Smooth muscle cell of trachea (primary cell): ENCODE results near the gene GMNC. TPM values are rescaled to one million over a fixed set of nuclear protein-coding genes. Genes with fewer than 3 reads are reported as not detected.

Experiments
- total RNA-seq: library from RNA; depleted of rRNA; stranded (reverse); fragments of >200 nt; gene quantifications from 2 replicates; pipeline ENCODE4 v1.2.1, GENCODE V29; 2014

Gene GMNC, protein sequence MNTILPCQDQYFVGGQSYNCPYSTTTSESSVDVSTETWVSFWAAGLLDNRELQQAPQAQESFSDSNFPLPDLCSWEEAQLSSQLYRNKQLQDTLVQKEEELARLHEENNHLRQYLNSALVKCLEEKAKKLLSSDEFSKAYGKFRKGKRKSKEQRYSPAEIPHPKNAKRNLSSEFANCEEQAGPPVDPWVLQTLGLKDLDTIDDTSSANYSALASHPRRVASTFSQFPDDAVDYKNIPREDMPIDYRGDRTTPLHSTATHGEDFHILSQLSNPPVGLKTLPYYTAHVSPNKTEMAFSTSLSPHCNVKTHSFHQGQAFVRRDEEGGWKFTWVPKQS
- under 0.01 TPM in 1 of 2 replicates, not detected in the other for total RNA-seq

DNA sequence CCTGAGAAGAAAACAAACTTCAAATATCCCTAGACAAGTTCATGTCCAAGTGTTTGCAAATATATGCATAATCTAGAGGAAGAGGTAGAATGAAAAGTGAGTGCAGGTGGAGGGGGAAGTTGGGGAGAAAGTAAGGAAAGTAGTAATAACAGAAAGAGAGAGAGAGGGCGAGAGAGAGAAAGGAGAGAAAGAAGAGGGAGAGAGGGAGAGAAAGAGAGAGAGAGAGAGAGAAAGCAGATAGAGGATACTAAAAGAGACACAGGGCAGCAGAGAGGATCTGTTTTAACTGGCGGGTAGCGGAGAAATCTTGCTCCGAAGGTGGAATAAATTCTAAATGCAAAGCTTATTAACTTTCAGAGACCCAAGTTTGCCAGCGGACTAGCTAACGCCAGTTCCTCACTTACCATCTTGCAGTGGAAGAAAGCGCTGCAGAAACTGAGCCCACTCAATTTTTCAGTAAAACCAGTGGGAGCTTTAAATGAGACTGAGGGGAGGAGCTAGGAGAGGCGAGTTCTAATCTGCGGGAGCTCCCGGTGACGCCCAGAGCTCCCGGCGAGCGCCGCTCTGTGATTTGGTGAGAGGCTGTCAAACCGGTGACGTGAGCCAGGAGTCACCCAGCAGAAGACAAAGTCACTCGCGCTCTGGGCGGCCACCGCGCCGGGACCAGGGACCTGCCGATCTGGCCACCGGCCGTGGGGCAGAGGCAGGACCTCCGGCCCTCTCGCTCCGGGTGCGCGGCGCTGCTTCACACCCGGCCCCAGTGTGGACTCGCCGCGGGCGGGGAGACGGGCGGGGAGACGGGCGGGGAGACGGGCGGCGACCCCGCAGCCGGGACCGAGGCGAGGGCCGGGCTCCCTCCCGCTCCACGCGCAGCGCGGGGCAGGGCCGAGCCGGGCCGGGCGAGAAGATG lies at the start of gene GMNC:
Gene GMNC (minus strand): TSS at position 486 of the 910 bp plus-strand sequence. CDS start 79 bp downstream, at position 407.

